Progenitor cell of endocrine pancreas (in vitro differentiated cells): ENCODE results near the gene CYB5R4. TPM values are rescaled to one million over a fixed set of nuclear protein-coding genes. Genes with fewer than 3 reads are reported as not detected.
"Not testable (repeated sequence)": the region's sequence is repeated elsewhere in the genome, so short reads cannot be mapped to it uniquely, and the experiment has no call there.

Experiments
- DNase-seq: peaks from one replicate; pipeline ENCODE4 v3.0.0; 2021; ENCODE audit warnings: low spot score; ENCODE audit not compliant: unreplicated experiment
- H3K27ac Mint-ChIP-seq: 2 replicates; pipeline ENCODE4 v1.8.0; 2021; ENCODE audit warnings: mild to moderate bottlenecking, moderate library complexity, mixed read lengths
- H3K27me3 Mint-ChIP-seq: 2 replicates; pipeline ENCODE4 v1.8.0; 2021; ENCODE audit warnings: mixed read lengths
- H3K36me3 Mint-ChIP-seq: 2 replicates; pipeline ENCODE4 v1.8.0; 2022; ENCODE audit warnings: mixed read lengths; ENCODE audit not compliant: insufficient read depth
- H3K4me1 Mint-ChIP-seq: 2 replicates; pipeline ENCODE4 v1.8.0; 2021; ENCODE audit warnings: low read depth, mixed read lengths
- H3K4me3 Mint-ChIP-seq: 2 replicates; pipeline ENCODE4 v1.8.0; 2021; ENCODE audit warnings: low read depth, mild to moderate bottlenecking, moderate library complexity, mixed read lengths
- H3K9me3 Mint-ChIP-seq: 2 replicates; pipeline ENCODE4 v1.8.0; 2021; ENCODE audit warnings: low read depth, mixed read lengths
- total RNA-seq: library from RNA; stranded (reverse); gene quantifications from 2 replicates; pipeline ENCODE4 v1.2.1, GENCODE V29; 2021
- TF ChIP-seq, protein P1 (sequence below): fragments of 200-600 bp; sonication (generic); IDR thresholded peaks from one replicate; pipeline ENCODE4 v1.5.0; 2021; ENCODE audit warnings: antibody characterized with exemption, mild to moderate bottlenecking; ENCODE audit not compliant: unreplicated experiment

CYB5R4 gene
- total RNA-seq, 1 donor from 2014 or later = 17.8 TPM

DNA sequence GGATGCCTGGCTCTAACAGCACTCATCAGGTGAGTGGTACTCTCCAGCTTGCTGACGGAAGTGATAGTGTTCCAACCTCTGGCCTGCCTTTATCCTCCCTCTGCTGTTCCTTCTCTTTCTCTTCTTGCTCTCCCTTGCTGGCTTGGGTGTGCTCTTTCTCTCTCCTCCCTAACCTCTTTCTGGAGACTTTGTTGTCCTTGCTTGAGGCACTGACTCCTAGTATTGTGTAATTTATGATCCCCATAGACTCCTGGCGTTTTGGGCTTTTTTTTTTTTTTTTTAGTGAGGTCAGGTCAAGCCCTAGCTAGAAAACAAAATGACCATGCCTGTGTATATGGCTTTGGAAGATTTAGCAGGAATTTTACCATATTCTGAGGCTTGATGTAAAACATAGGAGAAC, 89.4 kb downstream of the CYB5R4 start:
- Mint-ChIP-seq H3K27ac (no peak overlapping the region), H3K4me3 (no peak overlapping the region), H3K27me3 (no peaks in the 10 kb centered on the region), H3K9me3 (peaks cover 32% of the 10 kb centered on the region), H3K4me1 (no peaks in the 10 kb centered on the region), H3K36me3 (peaks cover 23% of the 10 kb centered on the region)
- DNase-seq = no peak
- TF ChIP-seq, protein P1, sequence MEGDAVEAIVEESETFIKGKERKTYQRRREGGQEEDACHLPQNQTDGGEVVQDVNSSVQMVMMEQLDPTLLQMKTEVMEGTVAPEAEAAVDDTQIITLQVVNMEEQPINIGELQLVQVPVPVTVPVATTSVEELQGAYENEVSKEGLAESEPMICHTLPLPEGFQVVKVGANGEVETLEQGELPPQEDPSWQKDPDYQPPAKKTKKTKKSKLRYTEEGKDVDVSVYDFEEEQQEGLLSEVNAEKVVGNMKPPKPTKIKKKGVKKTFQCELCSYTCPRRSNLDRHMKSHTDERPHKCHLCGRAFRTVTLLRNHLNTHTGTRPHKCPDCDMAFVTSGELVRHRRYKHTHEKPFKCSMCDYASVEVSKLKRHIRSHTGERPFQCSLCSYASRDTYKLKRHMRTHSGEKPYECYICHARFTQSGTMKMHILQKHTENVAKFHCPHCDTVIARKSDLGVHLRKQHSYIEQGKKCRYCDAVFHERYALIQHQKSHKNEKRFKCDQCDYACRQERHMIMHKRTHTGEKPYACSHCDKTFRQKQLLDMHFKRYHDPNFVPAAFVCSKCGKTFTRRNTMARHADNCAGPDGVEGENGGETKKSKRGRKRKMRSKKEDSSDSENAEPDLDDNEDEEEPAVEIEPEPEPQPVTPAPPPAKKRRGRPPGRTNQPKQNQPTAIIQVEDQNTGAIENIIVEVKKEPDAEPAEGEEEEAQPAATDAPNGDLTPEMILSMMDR = no peak

DNA sequence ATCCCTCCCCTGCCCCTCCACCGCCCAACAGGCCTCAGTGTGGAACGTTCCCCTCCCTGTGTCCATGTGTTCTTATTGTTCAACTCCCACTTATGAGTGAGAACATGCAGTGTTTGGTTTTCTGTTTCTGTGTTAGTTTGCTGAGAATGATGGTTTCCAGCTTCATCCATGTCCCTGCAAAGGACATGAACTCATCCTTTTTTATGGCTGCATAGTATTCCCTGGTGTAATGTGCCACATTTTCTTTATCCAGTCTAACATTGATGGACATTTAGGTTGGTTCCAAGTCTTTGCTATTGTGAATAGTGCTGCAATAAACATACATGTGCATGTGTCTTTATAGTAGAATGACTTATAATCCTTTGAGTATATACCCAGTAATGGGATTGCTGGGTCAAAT, 91.9 kb downstream of the CYB5R4 start:
- peaks cover 11% of the 10 kb centered on the region for H3K9me3 Mint-ChIP-seq
- not testable (repeated sequence) for DNase-seq, H3K27me3 Mint-ChIP-seq, H3K27ac Mint-ChIP-seq, H3K4me1 Mint-ChIP-seq, H3K4me3 Mint-ChIP-seq
- peaks cover 11% of the 10 kb centered on the region for H3K36me3 Mint-ChIP-seq

DNA sequence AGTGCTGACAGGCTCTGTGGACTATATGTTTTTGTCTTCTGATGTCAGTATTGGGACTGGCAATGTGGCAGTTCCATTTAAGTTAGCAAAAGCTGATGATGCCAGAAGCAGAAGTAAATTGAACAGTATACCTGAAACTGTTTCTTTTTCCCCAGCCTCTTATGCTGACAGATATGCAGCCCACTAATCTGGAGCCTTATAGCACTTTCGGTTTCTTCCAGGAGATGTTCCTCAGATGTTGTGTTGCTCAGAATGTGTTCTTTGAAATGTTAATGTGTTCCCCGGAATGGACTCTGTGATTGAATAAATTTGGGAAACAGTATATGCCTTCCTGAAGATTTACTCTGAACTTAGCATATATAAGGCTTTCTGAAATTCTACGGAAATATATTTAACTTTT, 93.3 kb downstream of the CYB5R4 start:
- Mint-ChIP-seq H3K36me3 (peaks cover 13% of the 10 kb centered on the region), H3K4me3 (no peak overlapping the region)

DNA sequence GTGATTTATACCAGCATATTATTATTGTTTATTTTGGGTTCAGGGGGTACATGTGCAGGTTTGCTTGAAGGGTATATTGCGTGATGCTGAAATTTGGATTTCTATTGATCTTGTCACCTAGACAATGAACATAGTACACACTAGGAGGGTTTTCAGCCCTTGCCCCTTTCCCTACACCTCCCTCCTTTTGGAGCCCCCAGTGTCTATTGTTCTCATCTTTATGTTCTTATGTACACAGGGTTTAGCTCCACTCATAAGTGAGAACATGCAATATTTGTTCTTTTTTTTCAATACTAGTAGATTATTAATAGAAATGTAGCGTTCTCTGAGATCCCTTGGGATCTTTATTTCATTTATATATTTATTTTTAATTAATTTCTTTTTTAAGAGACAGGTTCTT, 94.9 kb downstream of the CYB5R4 start:
- no peaks in the 10 kb centered on the region for H3K27me3 Mint-ChIP-seq
- H3K36me3 Mint-ChIP-seq = peaks cover 14% of the 10 kb centered on the region
- H3K9me3 Mint-ChIP-seq = no peaks in the 10 kb centered on the region
- no peak overlapping the region for H3K27ac Mint-ChIP-seq
- no peak for DNase-seq
- no peak overlapping the region for H3K4me3 Mint-ChIP-seq
- H3K4me1 Mint-ChIP-seq = no peaks in the 10 kb centered on the region
- TF ChIP-seq, protein P1 = no peak

More for the DNA sequence above, 93.3 kb downstream of the CYB5R4 start:
- no peaks in the 10 kb centered on the region for H3K27me3 Mint-ChIP-seq
- no peaks in the 10 kb centered on the region for H3K4me1 Mint-ChIP-seq
- no peak overlapping the region for H3K27ac Mint-ChIP-seq
- no peaks in the 10 kb centered on the region for H3K9me3 Mint-ChIP-seq
- no peak for DNase-seq
- TF ChIP-seq, protein P1 = no peak

DNA sequence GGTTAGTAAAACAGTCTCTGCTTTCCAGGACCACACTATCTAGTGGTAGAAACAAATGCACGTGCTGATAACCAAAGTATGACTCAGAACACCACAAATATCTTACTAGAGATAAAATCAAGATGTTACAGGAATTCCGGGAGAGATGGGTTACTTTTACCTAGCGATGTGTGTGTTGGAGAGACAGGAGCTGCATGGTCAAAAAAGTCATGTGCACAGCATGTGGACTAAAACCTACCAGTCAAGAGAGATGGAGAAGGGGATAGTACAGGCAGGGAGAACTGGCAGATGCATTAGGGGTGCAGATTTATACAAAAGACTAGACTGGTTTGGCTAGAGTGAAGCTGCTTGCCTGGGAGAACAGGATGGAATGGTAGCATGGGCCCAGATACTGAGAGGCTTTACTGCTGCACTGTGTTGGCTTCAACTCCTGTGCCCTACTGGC, 98.8 kb downstream of the CYB5R4 start:
- no peak overlapping the region for H3K4me3 Mint-ChIP-seq
- no peaks in the 10 kb centered on the region for H3K27me3 Mint-ChIP-seq
- H3K4me1 Mint-ChIP-seq = no peaks in the 10 kb centered on the region
- no peaks in the 10 kb centered on the region for H3K9me3 Mint-ChIP-seq
- no peak overlapping the region for H3K27ac Mint-ChIP-seq
- TF ChIP-seq, protein P1 = no peak
- peaks cover 21% of the 10 kb centered on the region for H3K36me3 Mint-ChIP-seq
- no peak for DNase-seq

DNA sequence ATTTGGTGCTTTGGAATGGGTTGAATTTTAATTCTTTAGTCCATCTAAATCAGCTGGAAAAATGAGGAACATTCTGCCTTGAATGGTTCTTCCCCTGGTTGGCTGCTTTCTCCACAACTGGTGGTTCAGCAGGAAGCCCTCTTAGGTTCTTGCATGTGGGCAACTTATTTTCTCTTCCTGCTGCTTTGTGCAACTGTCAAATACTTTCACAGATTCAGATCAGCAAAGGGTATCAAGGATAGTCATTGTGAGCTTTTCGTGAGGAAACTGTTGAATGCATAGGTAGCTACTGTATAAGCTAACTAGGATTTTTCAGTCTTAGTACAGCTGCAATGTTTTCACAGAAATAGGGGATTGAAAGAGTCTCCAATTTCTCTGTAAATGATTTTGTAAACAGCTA, 101.2 kb downstream of the CYB5R4 start:
- H3K4me1 Mint-ChIP-seq = no peaks in the 10 kb centered on the region
- TF ChIP-seq, protein P1 = no peak
- no peak overlapping the region for H3K27ac Mint-ChIP-seq
- H3K9me3 Mint-ChIP-seq = peaks cover 14% of the 10 kb centered on the region
- DNase-seq = no peak
- peaks cover 39% of the 10 kb centered on the region for H3K36me3 Mint-ChIP-seq
- H3K4me3 Mint-ChIP-seq = no peak overlapping the region
- H3K27me3 Mint-ChIP-seq = no peaks in the 10 kb centered on the region
